Stimulated activated CD8-positive, alpha-beta memory T cell treated with anti-CD3 and anti-CD28 coated beads, Interleukin-7, amount 100 ng/mL, for 4 hours (primary cell): ENCODE data around the gene ATG101.

Source experiments
- DNase-seq, 2 donors: peaks; one replicate each; pipeline ENCODE4 v3.0.0-alpha.2; 2020; ENCODE audit warnings: low read depth in 2 of 2

ATG101 gene

GRCh38 chr12:52042706-52043385 is 26.9 kb upstream of the ATG101 start:
- DNase-seq = no peak

- DNase-seq = no peak
Observed at GRCh38 chr12:52043386-52044212, 26.2 kb upstream of the ATG101 start.

GRCh38 chr12:52044292-52044983 is 25.3 kb upstream of the ATG101 start:
- no peak for DNase-seq

- no peak for DNase-seq
Observed at GRCh38 chr12:52045794-52046199, 24.0 kb upstream of the ATG101 start.

GRCh38 chr12:52046859-52047258 is 22.9 kb upstream of the ATG101 start:
- DNase-seq = no peak

- no peak for DNase-seq
Observed at GRCh38 chr12:52049286-52049685, 20.5 kb upstream of the ATG101 start.

GRCh38 chr12:52049688-52050087 is 20.1 kb upstream of the ATG101 start:
- no peak for DNase-seq

- DNase-seq = no peak
Observed at GRCh38 chr12:52050116-52050757, 19.5 kb upstream of the ATG101 start.

- peak; percentile 97 to 100 for DNase-seq
Observed at GRCh38 chr12:52050758-52051541, 18.8 kb upstream of the ATG101 start, which contains the start of gene NR4A1. Gene NR4A1 (plus strand): TSS chr12:52051442. CDS start chr12:52054329, 2,887 bp downstream.

GRCh38 chr12:52052468-52053186 is 17.2 kb upstream of the ATG101 start:
- DNase-seq = no peak

- DNase-seq = no peak
Observed at GRCh38 chr12:52053536-52054209, 16.1 kb upstream of the ATG101 start.

- DNase-seq = no peak
Observed at GRCh38 chr12:52054231-52054832, 15.4 kb upstream of the ATG101 start.

GRCh38 chr12:52054833-52055730 is 14.7 kb upstream of the ATG101 start:
- no peak for DNase-seq

- no peak for DNase-seq
Observed at GRCh38 chr12:52055731-52056711, 13.8 kb upstream of the ATG101 start.

- DNase-seq = no peak
Observed at GRCh38 chr12:52056801-52057637, 12.8 kb upstream of the ATG101 start.
